GM12874 (cell line): ENCODE data around the gene POLR2F.

ENCODE experiments used
- TF ChIP-seq, protein P1 (sequence below): IDR thresholded peaks from 2 replicates; pipeline ENCODE4 v1.5.1; 2011; ENCODE audit warnings: low read depth, mild to moderate bottlenecking, control low read depth, low read length, moderate library complexity; ENCODE audit not compliant: insufficient read depth

The POLR2F gene

DNA sequence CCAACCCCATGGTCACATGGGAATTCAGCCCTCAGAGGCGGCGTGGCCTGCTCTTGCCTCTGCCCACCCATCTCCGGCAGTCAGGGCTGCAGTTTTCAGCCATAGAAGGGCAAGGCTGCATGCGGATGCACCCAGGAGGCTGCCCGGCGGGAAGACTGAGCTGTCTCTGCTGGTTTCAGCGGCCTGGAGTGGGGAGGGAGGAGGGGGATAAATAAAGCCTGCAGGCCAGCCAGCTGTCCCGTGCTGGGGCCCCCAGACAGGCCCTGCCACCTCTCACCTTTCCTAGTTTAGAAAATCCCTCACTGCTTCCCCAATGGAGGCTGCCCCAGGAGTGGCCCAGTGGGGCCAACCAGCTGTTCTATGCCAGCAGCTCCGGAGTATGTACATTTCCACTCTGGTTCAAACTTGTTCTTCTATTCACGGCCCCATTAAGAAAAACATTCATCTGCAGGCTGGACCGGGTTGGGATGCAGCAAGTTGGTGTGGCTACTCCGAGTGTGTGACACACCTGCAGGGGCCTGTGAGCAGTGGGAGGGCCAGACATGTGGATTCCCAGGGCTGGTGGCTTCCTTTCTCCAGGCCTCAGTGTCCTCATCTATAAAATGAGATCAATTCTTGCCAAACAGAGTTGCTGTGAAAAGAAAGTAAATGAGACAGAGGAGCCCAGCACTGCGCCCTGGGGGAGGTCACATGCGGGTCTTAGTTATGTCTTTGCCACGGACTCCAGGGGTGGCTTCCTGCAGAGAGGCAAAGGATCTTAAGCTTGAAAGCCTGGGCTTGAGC, 42.4 kb upstream of the POLR2F start:
- TF ChIP-seq, protein P1, sequence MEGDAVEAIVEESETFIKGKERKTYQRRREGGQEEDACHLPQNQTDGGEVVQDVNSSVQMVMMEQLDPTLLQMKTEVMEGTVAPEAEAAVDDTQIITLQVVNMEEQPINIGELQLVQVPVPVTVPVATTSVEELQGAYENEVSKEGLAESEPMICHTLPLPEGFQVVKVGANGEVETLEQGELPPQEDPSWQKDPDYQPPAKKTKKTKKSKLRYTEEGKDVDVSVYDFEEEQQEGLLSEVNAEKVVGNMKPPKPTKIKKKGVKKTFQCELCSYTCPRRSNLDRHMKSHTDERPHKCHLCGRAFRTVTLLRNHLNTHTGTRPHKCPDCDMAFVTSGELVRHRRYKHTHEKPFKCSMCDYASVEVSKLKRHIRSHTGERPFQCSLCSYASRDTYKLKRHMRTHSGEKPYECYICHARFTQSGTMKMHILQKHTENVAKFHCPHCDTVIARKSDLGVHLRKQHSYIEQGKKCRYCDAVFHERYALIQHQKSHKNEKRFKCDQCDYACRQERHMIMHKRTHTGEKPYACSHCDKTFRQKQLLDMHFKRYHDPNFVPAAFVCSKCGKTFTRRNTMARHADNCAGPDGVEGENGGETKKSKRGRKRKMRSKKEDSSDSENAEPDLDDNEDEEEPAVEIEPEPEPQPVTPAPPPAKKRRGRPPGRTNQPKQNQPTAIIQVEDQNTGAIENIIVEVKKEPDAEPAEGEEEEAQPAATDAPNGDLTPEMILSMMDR, result no peak

DNA sequence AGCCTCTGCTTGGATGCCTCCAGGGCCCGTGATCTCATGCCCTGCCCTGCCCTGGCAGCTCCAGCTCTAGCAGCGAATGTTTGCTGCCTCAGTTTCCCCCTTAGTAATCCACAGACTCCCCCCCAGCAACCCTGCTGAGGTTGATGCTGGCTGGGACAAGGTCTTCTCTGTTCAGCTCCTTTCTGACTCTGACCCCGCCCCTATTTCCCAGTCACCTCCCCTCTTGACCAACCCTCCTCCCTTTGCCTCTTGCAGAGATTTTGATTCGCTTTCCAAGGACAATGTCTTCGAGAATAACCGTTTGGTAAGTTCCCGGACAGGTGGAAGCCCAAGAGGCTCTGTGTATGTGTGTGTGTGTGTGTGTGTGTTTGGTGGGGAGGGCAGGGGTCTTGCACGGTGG, 41.8 kb upstream of the POLR2F start:
- TF ChIP-seq, protein P1, result no peak

DNA sequence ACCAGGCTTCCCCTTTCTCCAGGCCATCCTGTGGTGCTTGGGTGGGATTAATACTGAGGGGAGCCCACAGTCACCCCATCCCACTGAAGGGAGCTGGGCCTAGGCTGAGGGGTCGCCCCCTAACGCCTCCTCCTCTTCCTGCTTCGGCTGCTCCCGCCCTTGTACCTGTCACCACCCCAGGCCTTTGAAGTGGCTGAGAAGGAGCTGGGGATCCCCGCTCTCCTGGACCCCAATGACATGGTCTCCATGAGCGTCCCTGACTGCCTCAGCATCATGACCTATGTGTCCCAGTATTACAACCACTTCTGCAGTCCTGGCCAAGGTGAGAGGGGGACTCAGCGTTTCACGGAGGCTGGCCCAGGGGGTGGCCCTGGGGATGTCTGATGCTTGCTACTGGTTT, 41.3 kb upstream of the POLR2F start:
- TF ChIP-seq, protein P1, result no peak

DNA sequence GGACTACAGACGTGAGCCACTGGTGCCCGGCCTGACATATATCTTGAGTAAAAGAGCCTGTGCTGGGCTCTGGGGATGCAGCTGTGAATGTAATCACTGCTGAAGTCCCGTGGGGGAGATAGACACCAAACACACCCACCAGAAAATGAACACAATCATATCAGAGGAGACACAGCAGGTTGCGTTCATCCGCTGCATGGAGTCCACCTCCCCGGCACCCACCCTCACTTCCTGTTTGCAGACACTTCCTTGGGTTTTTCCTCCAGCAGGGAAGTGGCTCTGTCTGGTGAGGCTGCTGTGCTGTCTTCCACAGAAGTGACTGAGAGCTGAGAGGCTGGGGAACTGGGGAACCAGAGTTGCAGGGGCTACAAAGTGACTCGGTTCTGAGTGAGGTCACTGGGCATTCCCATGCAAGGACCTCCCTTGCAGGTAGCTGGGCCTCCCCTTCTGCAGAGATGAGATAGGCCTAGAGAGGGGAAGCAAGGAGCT, 40.2 kb upstream of the POLR2F start:
- TF ChIP-seq, protein P1, result no peak

DNA sequence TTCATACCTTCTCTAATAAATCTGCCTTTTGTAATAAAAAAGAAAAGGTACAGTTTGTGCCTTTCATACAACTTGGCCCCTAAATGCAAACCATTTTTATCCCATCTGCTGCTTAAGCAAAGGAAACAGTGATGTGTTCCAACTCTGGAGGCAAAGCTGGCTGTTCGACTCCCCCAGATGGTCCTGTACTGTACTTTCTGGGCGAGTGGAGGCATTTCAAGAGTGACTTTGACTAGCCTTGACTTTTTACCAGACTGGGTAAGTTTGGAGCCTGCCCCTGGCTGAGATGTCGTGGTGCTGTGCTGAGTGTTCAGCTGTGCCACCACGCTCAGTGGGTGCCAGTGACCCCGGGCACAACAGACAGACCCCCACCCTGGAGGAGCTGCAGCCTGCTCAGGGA, 37.2 kb upstream of the POLR2F start:
- TF ChIP-seq, protein P1, result no peak

DNA sequence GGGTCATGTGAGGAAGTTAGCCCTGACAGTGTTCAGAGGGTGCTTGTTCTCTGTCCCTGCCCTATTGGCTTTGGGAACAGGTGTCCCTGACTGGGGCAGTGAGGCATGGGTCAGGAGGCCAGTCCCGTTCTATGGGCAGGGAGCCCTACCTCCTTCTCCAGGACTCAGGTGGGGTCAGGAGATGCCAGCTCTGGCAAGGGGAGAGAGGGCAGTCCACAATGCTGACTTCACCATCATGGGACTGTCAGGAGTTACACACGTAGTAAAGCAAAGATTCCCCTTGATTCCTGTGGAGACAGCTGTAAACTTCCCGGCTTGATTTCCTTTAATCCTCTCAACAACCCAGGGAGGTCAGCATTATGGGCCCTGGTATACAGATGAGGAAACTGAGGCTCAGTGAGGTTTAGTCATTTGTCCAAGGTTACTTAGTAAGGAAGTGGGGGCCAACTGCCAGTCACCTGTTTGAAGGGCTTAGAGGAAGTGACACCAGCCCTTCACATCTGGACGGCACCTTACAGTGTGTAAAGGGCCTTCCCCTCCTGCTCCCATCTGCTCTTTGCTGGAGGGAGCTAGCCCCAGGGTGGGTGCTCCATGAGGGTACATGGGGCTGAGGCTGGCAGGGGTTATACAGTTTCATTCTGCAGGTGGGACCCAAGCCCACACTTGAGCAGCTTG, 35.5 kb upstream of the POLR2F start:
- TF ChIP-seq, protein P1, result no peak

DNA sequence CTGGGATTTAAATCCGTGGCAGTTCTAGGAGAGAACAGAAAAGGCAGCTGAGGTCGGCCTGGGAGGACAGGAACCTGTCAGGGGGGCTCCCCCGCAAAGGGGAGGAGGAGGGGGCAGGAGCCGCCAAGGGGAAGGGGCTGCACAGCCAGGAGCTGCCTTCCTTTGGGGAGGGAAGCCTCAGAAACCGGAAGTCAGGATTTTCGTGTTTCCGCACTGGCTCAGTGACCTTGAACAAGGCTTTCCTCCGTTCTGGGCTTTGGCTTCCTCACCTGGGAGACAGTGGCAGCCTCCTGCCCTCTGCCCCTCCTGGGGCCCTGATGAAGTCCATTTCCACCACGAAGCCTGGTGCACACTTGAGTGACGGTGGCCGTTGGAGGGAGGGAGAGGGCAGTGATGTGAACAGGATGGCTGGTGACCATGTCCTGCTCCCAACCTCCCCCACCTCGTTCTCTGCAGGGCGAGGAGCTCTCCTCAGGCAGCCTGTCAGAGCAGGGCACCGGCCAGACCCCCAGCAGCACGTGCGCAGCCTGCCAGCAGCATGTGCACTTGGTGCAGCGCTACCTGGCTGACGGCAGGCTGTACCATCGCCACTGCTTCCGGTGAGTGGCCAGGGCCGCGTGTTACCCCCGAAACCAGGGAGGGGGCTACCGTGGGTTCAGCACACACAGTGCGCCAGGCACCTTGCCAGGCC, 34.8 kb upstream of the POLR2F start:
- TF ChIP-seq, protein P1, result no peak
